Renal cortex interstitium (tissue), 11 donors: ENCODE results near the gene IFT81. TPM values are rescaled to one million over a fixed set of nuclear protein-coding genes. Genes with fewer than 3 reads are reported as not detected.
A peak's percentile ranks its signal among the peaks of the same experiment; 100 is the strongest.
"Not testable (repeated sequence)": the region's sequence is repeated elsewhere in the genome, so short reads cannot be mapped to it uniquely, and the experiment has no call there.

Source experiments
- DNase-seq, 11 donors: peaks; one replicate each; pipeline ENCODE4 v3.0.0-alpha.2; 2013; ENCODE audit warnings: low read depth in 9 of 11, low spot score in 4 of 11; ENCODE audit errors: extremely low read depth in 1 of 11
- polyA plus RNA-seq, 3 donors: library from polyadenylated mRNA; unstranded; fragments of 120-200 nt; gene quantifications; one replicate each; pipeline ENCODE4 v1.2.1, GENCODE V29; 2013; ENCODE audit not compliant: insufficient read length in 3 of 3

Gene IFT81
- polyA plus RNA-seq, 3 donors, result 45.6 to 67.2 (median 53.8) TPM

GRCh38 chr12:110228348-110228747 lies 104.2 kb downstream of the IFT81 start:
- not testable (repeated sequence) for DNase-seq

- no peak for DNase-seq
Observed at GRCh38 chr12:110228756-110229155, 104.6 kb downstream of the IFT81 start.

GRCh38 chr12:110229409-110229808 lies 105.3 kb downstream of the IFT81 start:
- DNase-seq, result no peak

GRCh38 chr12:110230655-110231054 lies 106.5 kb downstream of the IFT81 start:
- DNase-seq, result no peak

- DNase-seq, result no peak
Observed at GRCh38 chr12:110233212-110233903, 109.2 kb downstream of the IFT81 start.

GRCh38 chr12:110234331-110234751 lies 110.2 kb downstream of the IFT81 start:
- DNase-seq, result no peak

GRCh38 chr12:110234755-110235154 lies 110.6 kb downstream of the IFT81 start:
- no peak for DNase-seq

GRCh38 chr12:110235383-110235782 lies 111.2 kb downstream of the IFT81 start:
- no peak for DNase-seq

- no peak for DNase-seq
Observed at GRCh38 chr12:110243227-110243626, 119.1 kb downstream of the IFT81 start.

GRCh38 chr12:110244372-110244771 lies 120.2 kb downstream of the IFT81 start:
- DNase-seq, result no peak

- no peak for DNase-seq
Observed at GRCh38 chr12:110244829-110245228, 120.7 kb downstream of the IFT81 start.

- no peak for DNase-seq
Observed at GRCh38 chr12:110245369-110245772, 121.2 kb downstream of the IFT81 start.

- DNase-seq, result no peak
Observed at GRCh38 chr12:110246636-110247339, 122.6 kb downstream of the IFT81 start.

- peak in 3 of 11 donors; percentile 48 to 71 (median 55) for DNase-seq
Observed at GRCh38 chr12:110247340-110248095, 123.4 kb downstream of the IFT81 start.

GRCh38 chr12:110248096-110248447 lies 123.9 kb downstream of the IFT81 start:
- no peak for DNase-seq

- no peak for DNase-seq
Observed at GRCh38 chr12:110249105-110249504, 124.9 kb downstream of the IFT81 start.

GRCh38 chr12:110249716-110250225 lies 125.6 kb downstream of the IFT81 start:
- DNase-seq, result peak in 2 of 11 donors; percentile 40 to 65

- DNase-seq, result no peak
Observed at GRCh38 chr12:110251381-110251780, 127.2 kb downstream of the IFT81 start.

GRCh38 chr12:110252716-110253115 lies 128.6 kb downstream of the IFT81 start:
- no peak for DNase-seq

- DNase-seq, result no peak
Observed at GRCh38 chr12:110253176-110253575, 129.0 kb downstream of the IFT81 start.
